Measurements from ENCODE around the gene PKP3. TPM values are rescaled to one million over a fixed set of nuclear protein-coding genes. Genes with fewer than 3 reads are reported as not detected.

Gene PKP3
- polyA plus RNA-seq, 1 donor (not counting 4 experiments of a cell fraction or from before 2014, with no cell fraction given) = 125 TPM

GRCh38 chr11:413120-414081 is 19.4 kb downstream of the PKP3 start:
- no peaks in the 10 kb centered on the region for H3K9me3 ChIP-seq (ENCODE audit: control insufficient read depth, low read depth, low read length)
- no peak overlapping the region for H3K9ac ChIP-seq (ENCODE audit: control insufficient read depth, extremely low read depth, insufficient read depth, low read length)
- peaks cover 7% of the 10 kb centered on the region for H4K20me1 ChIP-seq (ENCODE audit: control insufficient read depth, extremely low read depth, insufficient read depth, low read length)
- DNase-seq (ENCODE audit: low read depth, low spot score) (no peak), FAIRE-seq (no peak)
- H3K79me2 ChIP-seq (ENCODE audit: control insufficient read depth, insufficient read depth, low read length) = no peaks in the 10 kb centered on the region
- no peak overlapping the region for H3K4me2 ChIP-seq (ENCODE audit: control insufficient read depth, extremely low read depth, insufficient read depth, low read depth, low read length)
- dilution Hi-C loops (cut with MboI; ENCODE audit: extremely low pct_ligation_motif_present, low sequenced_read_pairs) = no loop called here
- no peak overlapping the region for H3K27ac ChIP-seq (ENCODE audit: control insufficient read depth, insufficient read depth, low read length)
- peaks cover 4% of the 10 kb centered on the region for H3K27me3 ChIP-seq (ENCODE audit: control insufficient read depth, extremely low read depth, insufficient read depth, low read length)
- H3K9me1 ChIP-seq (ENCODE audit: control insufficient read depth, extremely low read depth, insufficient read depth, low read length) = no peaks in the 10 kb centered on the region
- H3K4me1 ChIP-seq (ENCODE audit: control insufficient read depth, extremely low read depth, insufficient read depth, low read length) = peaks cover 19% of the 10 kb centered on the region
- H3K4me3 ChIP-seq (ENCODE audit: control insufficient read depth in 2 of 3, extremely low read depth in 1 of 3, insufficient read depth in 2 of 3, low read depth in 1 of 3, low read length in 3 of 3) = no peak overlapping the region
- no peak overlapping the region for H2AFZ ChIP-seq (ENCODE audit: control insufficient read depth, low read length)
- peaks cover 0 to 3% of the 10 kb centered on the region in 2 experiments for H3K36me3 ChIP-seq (ENCODE audit: control insufficient read depth in 2 of 2, extremely low read depth in 1 of 2, insufficient read depth in 2 of 2, low read length in 2 of 2)
- TF ChIP-seq CTCF (optimal IDR thresholded peaks at IDR 0.05 in 1 of 3, IDR thresholded peaks at IDR 0.05 in 1 of 3, conservative IDR thresholded peaks at IDR 0.05 in 1 of 3; ENCODE audit: extremely low read depth in 1 of 3, insufficient read depth in 2 of 3, low read length in 3 of 3) (no peak), EZH2 (IDR thresholded peaks at IDR 0.05; ENCODE audit: low read length) (no peak)

- Histone ChIP-seq H3K36me3 (ENCODE audit: control insufficient read depth in 2 of 2, extremely low read depth in 1 of 2, insufficient read depth in 2 of 2, low read length in 2 of 2) (peaks cover 0 to 4% of the 10 kb centered on the region in 2 experiments), H2AFZ (ENCODE audit: control insufficient read depth, low read length) (no peak overlapping the region), H4K20me1 (ENCODE audit: control insufficient read depth, extremely low read depth, insufficient read depth, low read length) (peaks cover 7% of the 10 kb centered on the region), H3K9me1 (ENCODE audit: control insufficient read depth, extremely low read depth, insufficient read depth, low read length) (no peaks in the 10 kb centered on the region), H3K4me3 (ENCODE audit: control insufficient read depth in 2 of 3, extremely low read depth in 1 of 3, insufficient read depth in 2 of 3, low read depth in 1 of 3, low read length in 3 of 3) (no peak overlapping the region), H3K4me2 (ENCODE audit: control insufficient read depth, extremely low read depth, insufficient read depth, low read depth, low read length) (no peak overlapping the region), H3K9ac (ENCODE audit: control insufficient read depth, extremely low read depth, insufficient read depth, low read length) (no peak overlapping the region), H3K79me2 (ENCODE audit: control insufficient read depth, insufficient read depth, low read length) (no peaks in the 10 kb centered on the region), H3K4me1 (ENCODE audit: control insufficient read depth, extremely low read depth, insufficient read depth, low read length) (peaks cover 19% of the 10 kb centered on the region), H3K27me3 (ENCODE audit: control insufficient read depth, extremely low read depth, insufficient read depth, low read length) (peaks cover 4% of the 10 kb centered on the region), H3K9me3 (ENCODE audit: control insufficient read depth, low read depth, low read length) (no peaks in the 10 kb centered on the region), H3K27ac (ENCODE audit: control insufficient read depth, insufficient read depth, low read length) (no peak overlapping the region)
- DNase-seq (ENCODE audit: low read depth, low spot score) = no peak
- TF ChIP-seq EZH2 (IDR thresholded peaks at IDR 0.05; ENCODE audit: low read length) (no peak), CTCF (optimal IDR thresholded peaks at IDR 0.05 in 1 of 3, IDR thresholded peaks at IDR 0.05 in 1 of 3, conservative IDR thresholded peaks at IDR 0.05 in 1 of 3; ENCODE audit: extremely low read depth in 1 of 3, insufficient read depth in 2 of 3, low read length in 3 of 3) (no peak)
- FAIRE-seq = no peak
- dilution Hi-C loops (cut with MboI; ENCODE audit: extremely low pct_ligation_motif_present, low sequenced_read_pairs) = no loop called here
Observed at GRCh38 chr11:414318-414857, 20.4 kb downstream of the PKP3 start.
